ENCODE data around the gene ARHGAP29.
"Not testable (repeated sequence)": the region's sequence is repeated elsewhere in the genome, so short reads cannot be mapped to it uniquely, and the experiment has no call there.

The ARHGAP29 gene

DNA sequence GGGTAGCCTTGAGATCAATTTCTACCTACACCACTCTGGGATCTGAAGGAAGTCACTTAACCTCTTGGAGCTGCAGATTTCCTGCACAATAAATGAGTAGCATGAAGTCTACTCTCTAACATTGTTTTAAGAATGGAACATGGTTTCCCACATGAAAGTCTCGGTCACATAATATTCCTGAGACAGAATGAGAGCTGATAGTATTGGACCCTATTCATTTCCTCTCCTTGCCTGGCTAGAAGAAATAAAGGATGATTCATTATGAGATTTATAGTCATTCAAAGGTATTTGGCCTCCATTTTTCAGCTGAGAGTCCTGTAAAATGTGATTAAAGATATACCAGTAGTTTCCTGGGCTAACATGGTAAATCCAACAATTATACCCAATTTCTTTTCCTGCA, 56.7 kb downstream of the ARHGAP29 start:
- no peak for DNase-seq (ENCODE audit: low read depth in 2 of 2)

DNA sequence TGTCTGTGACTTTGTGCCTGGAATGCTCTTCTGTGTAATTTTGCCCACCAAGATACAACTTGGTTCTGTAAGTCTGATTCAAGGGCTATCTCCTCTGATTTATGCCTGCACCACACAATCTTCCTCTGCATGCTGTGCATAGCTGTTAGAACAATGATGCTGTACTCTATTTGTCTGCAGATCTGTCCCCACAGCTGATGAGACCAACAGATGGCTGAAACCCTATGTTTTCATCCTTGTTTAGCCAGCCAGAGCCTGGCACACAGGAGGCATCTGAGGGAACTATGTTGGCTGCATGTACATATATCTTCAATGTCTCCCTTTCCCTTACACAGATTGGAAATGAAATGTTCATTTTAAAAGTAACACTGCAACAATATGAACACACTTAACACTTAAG, 58.5 kb downstream of the ARHGAP29 start:
- no peak for DNase-seq (ENCODE audit: low read depth in 2 of 2)

DNA sequence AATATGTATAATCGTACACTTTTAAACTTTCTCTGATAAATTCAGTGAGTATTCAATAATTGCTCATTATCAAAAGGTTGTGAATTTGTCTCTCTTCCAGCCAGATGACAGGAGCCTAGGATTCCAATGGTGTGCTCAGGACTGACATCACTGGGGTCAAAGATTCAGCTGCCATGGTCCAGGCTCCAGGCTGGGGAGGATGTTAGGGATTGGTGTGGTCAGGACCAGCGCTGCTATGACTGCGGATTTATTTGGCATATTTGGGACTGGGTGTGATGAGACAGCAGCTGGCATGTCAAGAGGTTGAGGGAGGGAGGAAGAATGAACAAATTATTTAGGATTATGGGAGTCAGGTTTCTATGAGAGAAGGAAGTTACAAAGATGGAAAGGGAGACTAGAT, 68.3 kb downstream of the ARHGAP29 start:
- DNase-seq (ENCODE audit: low read depth in 2 of 2): no peak

DNA sequence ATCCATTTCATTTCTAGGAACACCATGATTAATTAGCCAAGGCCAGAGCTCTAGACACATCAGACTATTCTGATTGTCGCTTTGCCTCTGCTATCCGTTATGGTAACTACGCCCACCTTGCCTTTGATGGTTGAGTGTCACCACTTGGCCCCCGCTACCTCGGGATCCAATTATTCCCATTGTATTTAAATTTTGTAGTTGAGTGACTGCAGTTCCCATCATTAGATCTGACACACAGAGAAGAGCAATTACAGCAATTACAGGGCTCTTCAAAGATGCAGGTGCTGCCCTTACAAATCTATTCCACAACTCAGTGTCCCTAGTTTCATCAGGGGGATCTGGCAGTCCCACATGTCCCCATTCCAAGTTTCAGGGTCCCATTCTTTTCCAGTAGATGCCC, 71.5 kb downstream of the ARHGAP29 start:
- DNase-seq (ENCODE audit: low read depth in 2 of 2): no peak

DNA sequence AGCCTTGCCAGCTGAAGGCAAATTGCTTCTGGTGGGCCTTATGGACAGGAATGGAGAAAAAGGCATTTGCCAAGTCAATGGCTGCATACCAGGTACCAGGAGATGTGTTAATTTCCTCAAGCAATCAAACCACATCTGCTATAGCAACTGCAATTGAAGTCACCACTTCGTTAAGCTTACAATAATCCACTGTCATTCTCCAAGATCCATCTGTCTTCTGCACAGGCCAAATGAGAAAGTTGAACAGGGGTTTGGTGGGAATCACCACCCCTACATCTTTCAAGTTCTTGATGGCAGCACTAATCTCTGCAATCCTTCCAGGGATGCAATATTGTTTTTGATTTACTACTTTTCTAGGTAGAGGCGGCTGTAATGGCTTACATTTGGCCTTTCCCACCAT, 72.5 kb downstream of the ARHGAP29 start:
- not testable (repeated sequence) for DNase-seq (ENCODE audit: low read depth in 2 of 2)

DNA sequence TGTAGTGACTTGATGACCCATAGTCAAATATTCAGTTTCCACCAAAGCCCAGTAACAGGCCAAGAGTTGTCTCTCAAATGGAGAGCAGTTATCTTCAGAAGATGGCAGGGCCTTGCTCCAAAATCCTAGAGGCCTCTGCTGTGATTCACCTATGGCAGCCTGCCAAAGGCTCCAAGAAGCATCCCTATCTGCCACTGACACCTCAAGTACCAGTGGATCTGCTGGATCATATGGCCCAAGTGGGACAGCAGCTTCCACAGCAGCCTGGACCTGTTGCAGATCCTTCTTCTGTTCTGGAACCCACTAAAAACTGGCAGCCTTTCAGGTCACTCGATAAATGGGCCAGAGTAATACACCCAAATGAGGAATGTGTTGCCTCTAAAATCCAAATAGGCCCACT, 73.3 kb downstream of the ARHGAP29 start:
- not testable (repeated sequence) for DNase-seq (ENCODE audit: low read depth in 2 of 2)

DNA sequence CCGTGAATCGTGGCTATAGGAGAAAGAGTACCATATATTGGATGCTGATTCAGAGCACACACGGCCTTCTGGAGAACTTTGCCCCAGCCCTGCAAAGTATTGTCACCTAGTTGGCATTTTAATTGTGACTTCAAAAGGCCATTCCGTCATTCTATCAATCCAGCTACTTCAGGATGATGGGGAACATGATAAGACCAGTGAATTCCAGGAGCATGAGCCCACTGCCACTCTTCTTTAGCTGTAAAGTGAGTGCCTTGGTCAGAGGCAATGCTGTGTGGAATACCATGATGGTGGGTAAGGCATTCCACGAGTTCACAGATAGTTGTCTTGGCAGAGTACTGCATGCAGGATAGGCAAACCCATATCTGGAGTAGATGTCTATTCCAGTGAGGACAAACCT, 74.1 kb downstream of the ARHGAP29 start:
- DNase-seq (ENCODE audit: low read depth in 2 of 2): not testable (repeated sequence)

DNA sequence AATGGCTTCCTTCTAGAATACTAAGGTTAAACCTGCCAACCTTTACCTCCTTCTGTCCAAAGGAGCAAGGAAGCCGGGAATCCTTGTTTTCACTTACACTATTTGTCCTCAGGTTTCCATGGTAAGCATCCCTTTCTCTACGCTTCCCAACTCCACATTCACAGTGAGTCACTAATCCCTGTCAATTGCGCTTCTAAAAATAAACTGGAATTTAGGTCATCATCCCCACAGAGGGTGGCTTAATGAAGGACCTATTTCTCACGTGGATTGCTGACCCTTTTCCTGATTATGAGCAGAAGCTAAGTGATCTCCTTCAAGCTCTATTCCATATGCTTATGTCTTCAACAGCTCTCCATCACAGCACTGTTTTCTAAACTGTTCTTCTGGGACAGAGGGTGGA, 76.6 kb downstream of the ARHGAP29 start:
- DNase-seq (ENCODE audit: low read depth in 2 of 2): no peak

DNA sequence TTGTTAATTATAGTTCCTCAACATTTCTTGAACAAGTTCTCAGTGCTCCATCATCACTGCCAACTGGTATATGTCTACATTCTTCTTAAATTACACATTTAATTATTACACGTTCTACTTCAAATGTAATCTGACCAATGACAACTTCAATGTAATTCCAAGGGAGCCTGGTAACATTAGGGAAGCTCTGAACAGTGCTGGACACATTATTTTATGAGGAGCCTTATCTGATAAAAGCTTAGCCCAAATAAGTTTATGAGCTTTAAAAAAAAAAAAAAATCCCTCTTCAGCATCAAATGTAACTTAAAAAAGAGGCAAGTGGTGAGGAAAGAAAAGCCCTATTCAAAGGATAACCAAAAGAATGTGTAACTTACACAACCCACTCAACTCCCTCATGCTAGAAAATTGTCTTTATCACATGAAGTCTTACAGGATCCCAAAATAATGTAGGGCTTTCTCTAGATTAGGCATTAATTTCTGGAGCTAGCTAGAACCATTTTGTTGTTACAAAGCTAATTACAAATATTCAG, 81.2 kb downstream of the ARHGAP29 start:
- DNase-seq (ENCODE audit: low read depth in 2 of 2): no peak

DNA sequence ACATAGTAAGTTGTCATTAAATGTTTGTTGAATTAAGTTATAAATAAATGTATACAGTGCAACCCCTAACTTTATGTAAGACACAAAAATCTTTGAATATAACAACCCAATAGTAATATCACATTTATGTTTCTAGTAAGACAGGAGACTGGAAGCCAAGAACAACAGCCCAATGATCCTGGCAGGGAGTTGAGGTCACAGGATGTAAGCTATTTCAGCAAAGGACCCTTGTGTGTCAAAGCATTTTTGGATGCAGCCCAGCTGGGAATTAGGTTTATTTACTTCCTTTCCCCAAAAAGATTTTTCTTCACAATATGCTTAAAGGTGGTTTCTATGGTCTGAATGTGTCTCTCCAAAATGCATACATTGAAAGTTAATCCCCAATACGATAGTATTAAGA, 82.4 kb downstream of the ARHGAP29 start:
- DNase-seq (ENCODE audit: low read depth in 2 of 2): no peak

DNA sequence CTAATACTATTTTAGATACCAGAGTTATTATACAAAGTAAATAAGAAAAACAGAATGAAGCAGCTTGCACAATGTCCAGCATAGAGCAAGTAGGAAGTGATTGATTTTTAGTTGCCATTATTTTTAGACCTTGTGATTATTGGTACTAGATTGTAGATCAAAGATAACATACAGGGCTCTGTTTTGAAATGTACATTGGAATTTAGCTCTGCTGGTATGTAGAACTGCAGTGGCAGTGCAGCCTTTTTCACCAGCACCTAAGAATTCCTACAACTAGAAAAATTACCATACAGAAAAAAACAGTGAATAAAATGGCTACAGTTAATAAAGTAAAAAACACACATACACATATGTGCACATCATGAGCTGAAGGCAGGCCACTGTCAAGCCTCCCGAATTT, 84.3 kb downstream of the ARHGAP29 start:
- no peak for DNase-seq (ENCODE audit: low read depth in 2 of 2)

DNA sequence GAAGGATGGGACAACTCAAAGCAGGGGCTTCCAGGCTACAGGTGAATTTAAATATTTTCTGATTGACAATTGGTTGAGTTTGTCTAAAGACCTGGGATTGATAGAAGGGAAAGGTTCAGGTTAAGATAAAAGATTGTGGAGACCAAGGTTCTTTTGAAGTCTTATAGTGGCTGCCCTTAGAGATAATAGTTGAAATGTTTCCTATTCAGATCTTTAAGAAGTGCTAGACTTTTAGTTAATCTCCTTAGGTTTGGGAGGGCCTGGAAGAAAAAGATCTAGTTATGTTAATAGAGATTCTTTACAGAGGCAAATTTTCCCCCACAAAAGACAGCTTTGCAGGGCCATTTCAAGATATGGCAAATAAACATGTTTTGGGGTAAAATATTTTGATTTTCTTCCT, 88.2 kb downstream of the ARHGAP29 start:
- DNase-seq (ENCODE audit: low read depth in 2 of 2): not testable (repeated sequence)

DNA sequence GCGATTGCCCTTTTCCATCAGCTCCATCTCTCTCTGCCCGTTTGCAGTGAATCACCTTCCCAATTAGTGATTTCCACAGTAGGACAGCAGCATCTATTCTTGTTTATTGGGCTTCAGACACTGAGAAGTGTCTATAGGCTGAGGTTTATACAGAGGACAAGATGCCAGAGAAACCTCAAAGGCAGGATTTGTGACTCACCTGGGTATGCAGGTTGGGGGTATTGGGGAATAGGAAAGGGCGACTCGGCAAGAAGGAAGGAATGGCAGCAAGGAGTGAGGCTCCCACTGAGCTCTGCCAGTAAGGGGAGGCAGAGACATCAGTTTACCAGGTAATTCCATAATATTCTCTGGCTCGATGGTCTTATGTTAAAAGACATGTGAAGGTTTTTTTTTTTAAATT, 91.1 kb downstream of the ARHGAP29 start:
- DNase-seq (ENCODE audit: low read depth in 2 of 2): no peak

DNA sequence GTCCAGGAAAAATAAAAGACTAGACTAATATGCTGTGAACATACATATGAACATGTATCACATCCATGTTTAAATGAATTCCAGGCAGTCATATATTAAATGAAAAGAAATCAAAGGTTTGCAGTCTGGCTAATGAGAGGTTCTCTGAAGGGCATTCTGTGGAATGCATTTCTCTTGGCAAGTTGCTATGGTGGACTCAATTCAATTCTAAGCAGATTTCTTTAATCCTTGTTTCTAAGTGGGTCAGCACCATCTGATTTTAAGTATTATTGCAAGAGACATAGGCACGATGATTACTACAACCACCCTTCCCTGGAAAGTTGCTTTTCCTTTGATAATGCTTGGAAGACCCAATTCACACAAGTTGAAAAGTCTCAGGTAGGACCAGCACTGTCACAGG, 92.5 kb downstream of the ARHGAP29 start:
- no peak for DNase-seq (ENCODE audit: low read depth in 2 of 2)

DNA sequence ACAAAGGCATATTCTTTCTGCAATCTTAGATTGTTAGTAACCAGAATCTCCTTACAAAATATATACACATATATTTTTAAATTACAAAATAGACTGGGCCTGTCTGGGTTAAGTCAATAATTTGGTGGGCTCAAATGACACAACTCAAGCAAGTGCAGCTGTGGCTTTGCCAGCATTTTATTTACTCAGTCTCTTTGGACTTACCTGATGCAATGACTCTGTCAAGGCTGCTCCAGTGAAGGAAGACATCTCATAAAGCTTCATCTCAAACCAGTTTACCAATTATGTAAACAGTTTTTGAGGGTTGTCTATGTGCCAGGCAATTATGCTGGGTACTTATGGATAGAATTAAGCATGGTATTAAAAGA, 93.6 kb downstream of the ARHGAP29 start:
- no peak for DNase-seq (ENCODE audit: low read depth in 2 of 2)

DNA sequence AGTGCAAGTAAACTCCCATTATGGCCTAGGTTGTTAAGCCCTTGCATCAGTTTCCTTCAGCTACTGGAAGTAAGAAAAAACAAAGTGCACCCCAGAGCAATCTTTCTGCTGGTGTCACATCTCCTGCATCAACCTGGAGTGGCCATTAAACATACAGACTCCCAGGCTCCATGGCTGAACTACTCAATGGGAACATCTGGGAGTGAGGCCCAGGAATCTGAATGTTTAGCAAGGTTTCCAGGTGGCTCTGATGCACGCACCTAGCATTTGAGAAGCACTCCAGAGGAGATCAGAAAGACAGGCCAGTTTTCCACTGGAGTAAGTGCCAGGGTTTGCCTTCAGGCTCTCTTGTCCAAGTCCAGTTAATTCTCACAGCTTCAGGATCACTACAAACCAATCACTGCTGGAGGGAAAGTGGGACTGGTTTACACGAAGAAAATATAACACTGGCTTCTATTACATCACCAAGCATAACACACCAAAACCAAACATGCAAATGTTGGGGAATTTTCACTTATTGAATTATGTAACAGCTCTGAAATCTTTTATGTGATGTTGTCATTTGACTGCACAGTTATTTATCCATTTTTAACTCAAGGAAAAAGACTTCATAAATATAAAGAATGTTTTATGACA, 94.1 kb downstream of the ARHGAP29 start:
- no peak for DNase-seq (ENCODE audit: low read depth in 2 of 2)

DNA sequence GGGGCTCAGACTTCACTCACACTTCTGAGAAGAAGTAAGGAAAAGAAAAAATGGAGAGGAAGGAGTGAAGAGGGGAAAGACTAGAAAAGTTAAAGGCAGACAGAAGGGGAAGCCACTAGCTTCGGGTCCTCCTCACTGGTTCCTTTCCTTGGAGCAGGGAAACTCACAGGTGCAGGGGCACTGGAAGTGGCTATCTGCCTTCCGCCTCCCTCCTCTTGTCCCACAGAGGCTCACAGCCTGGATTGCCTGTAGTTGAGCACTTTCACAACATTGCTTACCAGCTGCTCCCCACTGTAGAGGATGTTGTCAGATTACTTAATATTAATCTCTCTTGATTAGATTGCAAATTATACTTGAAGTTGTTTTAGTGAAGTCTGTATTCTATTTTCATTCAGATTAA, 94.8 kb downstream of the ARHGAP29 start:
- DNase-seq (ENCODE audit: low read depth in 2 of 2): no peak

DNA sequence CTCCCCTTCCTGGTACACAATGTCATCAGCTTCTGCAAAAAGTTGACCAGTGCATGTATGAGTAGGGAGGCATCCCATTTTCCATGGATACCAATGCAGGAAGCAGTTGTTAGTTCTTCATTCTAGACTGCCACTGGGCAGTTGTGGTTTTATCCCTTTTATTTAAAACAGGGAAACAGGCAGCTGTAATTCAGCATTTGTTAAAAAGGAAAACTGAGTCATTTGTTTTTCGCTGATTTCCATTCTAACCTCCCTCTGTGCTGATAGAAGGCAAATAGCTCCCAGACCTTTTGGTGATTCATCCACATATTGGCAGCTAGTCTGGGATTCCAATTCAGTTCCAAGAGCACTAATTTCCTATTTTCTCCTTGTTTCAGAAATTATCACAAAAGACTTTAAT, 95.4 kb downstream of the ARHGAP29 start:
- DNase-seq (ENCODE audit: low read depth in 2 of 2): no peak

DNA sequence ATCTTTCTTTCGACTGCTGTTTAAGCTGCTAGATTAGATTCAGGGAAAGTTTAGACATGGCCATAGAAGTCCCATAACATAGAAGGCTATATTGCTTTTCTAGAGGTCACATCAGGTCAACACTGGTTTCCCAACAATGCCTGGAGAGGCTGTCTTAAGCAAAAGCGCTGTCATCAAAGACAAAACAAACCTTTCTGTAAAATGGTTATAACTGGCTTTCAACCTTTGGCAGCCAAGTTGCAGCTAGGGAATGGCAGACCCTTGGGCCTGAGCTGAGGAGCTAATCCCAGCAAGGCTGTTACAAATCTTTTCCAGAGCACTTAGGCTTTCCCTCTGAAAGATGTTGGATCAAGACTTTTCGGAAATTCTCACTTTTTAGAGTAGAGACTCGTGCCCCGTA, 105.3 kb downstream of the ARHGAP29 start:
- no peak for DNase-seq (ENCODE audit: low read depth in 2 of 2)

DNA sequence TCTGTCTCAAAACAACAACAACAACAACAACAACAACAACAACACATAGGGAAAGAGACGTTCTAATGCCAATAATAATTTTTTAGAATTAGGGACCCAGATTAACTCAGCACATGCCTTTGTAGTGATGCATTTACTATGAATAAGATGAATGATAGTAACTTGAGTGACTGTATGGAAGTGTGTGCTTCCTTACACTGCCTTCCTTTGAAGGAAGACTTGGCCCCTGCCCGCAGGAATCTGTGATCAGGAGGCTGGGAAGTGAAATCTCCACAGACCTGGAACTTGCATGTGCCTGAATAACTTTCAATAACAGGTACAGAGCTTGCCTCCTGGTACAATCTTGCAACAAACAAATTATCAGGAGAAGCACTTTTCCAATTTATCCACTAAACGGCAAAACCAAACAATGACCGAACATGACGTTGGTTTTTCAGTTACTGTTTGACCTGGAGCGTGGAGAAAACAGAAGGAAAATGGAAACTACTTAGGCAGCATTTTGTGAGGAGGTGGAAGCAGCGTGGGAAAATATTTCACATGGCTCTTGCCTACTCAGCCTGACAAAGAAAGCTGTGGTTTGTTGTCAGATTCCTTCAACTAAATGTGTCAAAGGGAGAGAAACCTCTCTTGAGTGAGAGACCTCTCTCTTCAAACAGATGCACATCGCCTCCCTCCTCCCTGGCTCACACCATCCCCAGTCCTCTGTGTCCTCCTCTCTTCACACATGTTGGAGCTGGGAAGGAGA, 106.4 kb downstream of the ARHGAP29 start:
- DNase-seq (ENCODE audit: low read depth in 2 of 2): no peak

DNA sequence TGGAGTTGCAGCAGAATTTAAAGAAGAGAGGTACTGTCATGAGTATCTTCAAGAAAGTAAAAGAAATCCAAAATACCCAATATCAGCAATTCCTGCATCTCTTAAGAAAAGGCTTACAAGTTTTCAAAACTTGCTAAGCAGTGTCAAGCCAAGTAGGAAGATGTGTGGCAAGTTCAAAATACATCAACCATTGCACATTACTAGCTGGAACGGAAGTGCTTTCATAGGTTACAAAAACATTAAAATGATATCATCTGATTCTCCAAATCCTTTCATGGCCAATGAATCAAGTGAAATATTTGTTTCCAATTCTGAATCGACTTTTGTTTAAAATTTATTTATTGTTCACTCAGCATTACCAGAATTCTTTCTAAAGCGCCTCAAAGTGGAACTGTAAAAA, 110.7 kb downstream of the ARHGAP29 start:
- no peak for DNase-seq (ENCODE audit: low read depth in 2 of 2)

DNA sequence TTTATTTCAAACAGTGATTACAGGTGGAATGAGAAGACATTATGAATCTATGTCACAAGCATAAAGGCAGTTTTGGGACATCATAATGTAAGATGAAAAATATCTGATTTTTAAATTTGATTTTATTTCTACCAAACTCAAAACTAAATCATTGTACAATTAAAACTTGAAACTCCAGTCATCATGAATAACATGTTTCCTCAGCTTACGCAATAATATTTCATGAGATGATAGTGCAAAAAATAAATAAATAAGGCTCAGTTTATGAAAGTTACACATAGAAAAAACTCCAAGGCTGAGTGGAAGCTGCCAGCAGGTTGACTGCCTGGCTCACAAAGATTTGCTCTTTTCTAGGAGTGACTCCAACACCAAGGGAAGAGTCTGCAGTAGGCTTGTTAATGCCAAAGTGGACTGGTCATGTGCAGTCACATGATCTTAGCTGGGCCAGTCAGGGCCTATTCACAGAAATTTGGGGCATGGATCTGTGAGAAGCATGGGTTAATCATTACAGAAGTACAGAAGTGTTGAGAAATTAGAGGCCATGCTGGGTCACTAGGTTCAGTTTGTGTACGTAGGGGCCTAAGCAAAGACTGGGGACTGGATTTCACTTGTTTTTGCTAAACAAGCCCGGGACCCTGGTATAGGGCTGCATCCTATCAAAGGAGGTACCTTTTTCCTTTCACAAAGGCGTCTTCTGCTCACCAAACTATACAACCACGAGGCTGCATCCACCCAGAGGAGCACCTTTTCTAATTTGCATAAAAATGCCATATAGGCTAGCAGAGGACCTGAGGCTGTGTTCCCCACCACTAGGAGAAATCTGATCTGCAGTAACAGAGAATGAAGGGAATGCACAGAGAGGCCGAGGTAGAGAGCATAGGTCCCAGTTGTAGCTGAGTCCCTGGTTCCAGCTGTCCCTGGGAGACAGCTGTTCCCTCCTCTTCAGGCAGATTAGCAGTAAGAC, 111.6 kb downstream of the ARHGAP29 start:
- DNase-seq (ENCODE audit: low read depth in 2 of 2): no peak

Measured in stimulated activated CD4-positive, alpha-beta T cell treated with anti-CD3 and anti-CD28 coated beads, Interleukin-1b, Interleukin-23, amount 100 ng/mL, for 4 hours (primary cell).